SK-N-SH (cell line): ENCODE data around the gene TMEM117. TPM values are rescaled to one million over a fixed set of nuclear protein-coding genes. Genes with fewer than 3 reads are reported as not detected.

Experiments
- CTCF ChIA-PET: fragments of 300-600, 350-600 bp; formaldehyde crosslinking; extraction: SDS; loops from one replicate; lab custom pipeline; 2021; lab: Yijun Ruan, JAX
- POLR2A ChIA-PET: fragments of 350-600 bp; sonication (Branson Sonifier 250); formaldehyde crosslinking; extraction: SDS; loops from one replicate; lab custom pipeline; 2020; ENCODE audit warnings: antibody characterized with exemption, inconsistent platforms; lab: Yijun Ruan, JAX
- DNase-seq: peaks from one replicate; pipeline ENCODE4 v3.0.0; 2012
- H2AFZ ChIP-seq: fragments of 200-600 bp; sonication (generic); 2 replicates; pipeline ENCODE4 v1.8.1; 2016; ENCODE audit warnings: antibody characterized with exemption, mild to moderate bottlenecking, low read depth
- H3F3A ChIP-seq: fragments of 200-600 bp; sonication (generic); replicated peaks from 2 replicates; pipeline ENCODE3; 2016; ENCODE audit warnings: antibody characterized with exemption, mild to moderate bottlenecking; ENCODE audit not compliant: insufficient read depth
- H3K27ac ChIP-seq, 2 experiments: fragments of 200-500 bp in 1 of 2; fragments of 200-600 bp in 1 of 2; sonication (Bioruptor generic) in 1 of 2; sonication (generic), shearing (Covaris generic) in 1 of 2; 2 replicates each; pipeline versions ENCODE4 v1.5.1 to v1.6.1; 2014 to 2016; ENCODE audit warnings: low read depth in 2 of 2, inconsistent platforms in 1 of 2, low read length in 1 of 2, mild to moderate bottlenecking in 1 of 2, mixed read lengths in 1 of 2
- H3K27me3 ChIP-seq: fragments of 200-600 bp; sonication (generic), shearing (Covaris generic); 2 replicates; pipeline ENCODE4 v1.6.1; 2016; ENCODE audit warnings: mixed run types; ENCODE audit not compliant: insufficient read depth
- H3K36me3 ChIP-seq, 2 experiments: fragments of 200-500 bp in 1 of 2; fragments of 200-600 bp in 1 of 2; sonication (Bioruptor generic) in 1 of 2; sonication (generic) in 1 of 2; replicated peaks in 1 of 2; 2 replicates each; pipeline versions ENCODE3 to v1.5.1; 2014 to 2016; ENCODE audit warnings: low read length in 1 of 2, mild to moderate bottlenecking in 1 of 2; ENCODE audit not compliant: insufficient read depth in 2 of 2, control insufficient read depth in 1 of 2
- H3K4me1 ChIP-seq, 2 experiments: fragments of 200-500 bp in 1 of 2; fragments of 200-600 bp in 1 of 2; sonication (Bioruptor generic) in 1 of 2; sonication (generic), shearing (Covaris generic) in 1 of 2; 2 replicates each; pipeline versions ENCODE4 v1.5.1 to v1.6.1; 2014 to 2016; ENCODE audit warnings: low read depth in 1 of 2, low read length in 1 of 2, mixed run types in 1 of 2; ENCODE audit not compliant: insufficient read depth in 2 of 2, control insufficient read depth in 1 of 2
- H3K4me2 ChIP-seq: fragments of 200-600 bp; sonication (generic), shearing (Covaris generic); 2 replicates; pipeline ENCODE4 v1.6.1; 2017; ENCODE audit warnings: mixed run types
- H3K4me3 ChIP-seq, 2 experiments: fragments of 200-500 bp in 1 of 2; fragments of 200-600 bp in 1 of 2; sonication (Bioruptor generic) in 1 of 2; sonication (generic), shearing (Covaris generic) in 1 of 2; 2 replicates each; pipeline versions ENCODE4 v1.5.1 to v1.8.1; 2014 to 2016; ENCODE audit warnings: low read depth in 2 of 2, inconsistent platforms in 1 of 2, low read length in 1 of 2, mild to moderate bottlenecking in 1 of 2, mixed read lengths in 1 of 2, moderate library complexity in 1 of 2
- H3K79me2 ChIP-seq: fragments of 200-600 bp; sonication (generic); 2 replicates; pipeline ENCODE4 v1.8.1; 2017; ENCODE audit warnings: mild to moderate bottlenecking; ENCODE audit not compliant: insufficient read depth
- H3K9ac ChIP-seq: fragments of 200-600 bp; sonication (generic); 2 replicates; pipeline ENCODE4 v1.6.1; 2017; ENCODE audit warnings: mixed run types
- H3K9me2 ChIP-seq: fragments of 200-600 bp; sonication (generic); 2 replicates; pipeline ENCODE4 v1.6.1; 2017; ENCODE audit warnings: mixed run types
- H3K9me3 ChIP-seq: fragments of 200-600 bp; sonication (generic); 2 replicates; pipeline ENCODE4 v1.6.1; 2017; ENCODE audit warnings: mixed run types, mild to moderate bottlenecking, moderate library complexity
- H4K20me1 ChIP-seq: fragments of 200-600 bp; sonication (generic); 2 replicates; pipeline ENCODE4 v1.6.1; 2017; ENCODE audit warnings: mild to moderate bottlenecking, mixed run types; ENCODE audit not compliant: insufficient read depth
- ELF1 ChIP-seq: IDR thresholded peaks from 2 replicates; pipeline ENCODE4 v1.4.0; 2012
- EP300 ChIP-seq, 2 experiments: IDR thresholded peaks; 2 replicates each; pipeline versions ENCODE4 v1.4.0 to v1.6.1; 2012; ENCODE audit warnings: borderline replicate concordance in 1 of 2, low read depth in 1 of 2, low read length in 1 of 2
- EZH2phosphoT487 ChIP-seq: fragments of 200-600 bp; sonication (generic); IDR thresholded peaks from 2 replicates; pipeline ENCODE4 v1.6.1; 2017; ENCODE audit warnings: low read depth, mixed run types, mild to moderate bottlenecking, antibody characterized with exemption, moderate library complexity, borderline replicate concordance
- FOSL2 ChIP-seq: IDR thresholded peaks from 2 replicates; pipeline ENCODE4 v1.4.0; 2012; ENCODE audit warnings: low read depth, mild to moderate bottlenecking, moderate library complexity, borderline replicate concordance
- FOXJ3 ChIP-seq: sonication (generic); formaldehyde crosslinking; IDR thresholded peaks from 2 replicates; pipeline ENCODE4 v1.5.1; 2020; ENCODE audit warnings: mild to moderate bottlenecking, missing genetic modification reagents
- FOXM1 ChIP-seq: IDR thresholded peaks from 2 replicates; pipeline ENCODE4 v1.4.0; 2012; ENCODE audit warnings: low read depth, mild to moderate bottlenecking
- GATA2 ChIP-seq: sonication (generic); formaldehyde crosslinking; IDR thresholded peaks from 2 replicates; pipeline ENCODE4 v1.5.0; 2020; ENCODE audit warnings: mild to moderate bottlenecking, missing genetic modification reagents
- JUND ChIP-seq: IDR thresholded peaks from 2 replicates; pipeline ENCODE4 v1.4.0; 2012
- MXI1 ChIP-seq: IDR thresholded peaks from 2 replicates; pipeline ENCODE4 v1.6.1; 2012; ENCODE audit warnings: mild to moderate bottlenecking, low read depth, low read length, improper control_type of control experiment
- NFIC ChIP-seq: IDR thresholded peaks from 2 replicates; pipeline ENCODE4 v1.4.0; 2012; ENCODE audit warnings: borderline replicate concordance
- NRF1 ChIP-seq: IDR thresholded peaks from 2 replicates; pipeline ENCODE4 v1.6.1; 2012; ENCODE audit warnings: low read depth, mild to moderate bottlenecking, low read length
- POLR2AphosphoS5 ChIP-seq: IDR thresholded peaks from 2 replicates; pipeline ENCODE4 v1.6.1; 2012; ENCODE audit warnings: low read depth, low read length
- RAD21 ChIP-seq: IDR thresholded peaks from 2 replicates; pipeline ENCODE4 v1.6.1; 2012; ENCODE audit warnings: mild to moderate bottlenecking, low read length
- RFX5 ChIP-seq: IDR thresholded peaks from 2 replicates; pipeline ENCODE4 v1.6.1; 2012; ENCODE audit warnings: mild to moderate bottlenecking, improper control_type of control experiment, low read length
- RXRA ChIP-seq: IDR thresholded peaks from 2 replicates; pipeline ENCODE4 v1.4.0; 2012; ENCODE audit warnings: low read depth, mild to moderate bottlenecking, borderline replicate concordance
- SIN3A ChIP-seq: IDR thresholded peaks from 2 replicates; pipeline ENCODE4 v1.6.1; 2012; ENCODE audit warnings: low read depth, mild to moderate bottlenecking, low read length, moderate library complexity, borderline replicate concordance
- TCF12 ChIP-seq: IDR thresholded peaks from 2 replicates; pipeline ENCODE4 v1.4.0; 2012
- TEAD4 ChIP-seq: IDR thresholded peaks from 2 replicates; pipeline ENCODE4 v1.4.0; 2012; ENCODE audit warnings: mild to moderate bottlenecking, borderline replicate concordance; ENCODE audit not compliant: insufficient read depth
- YY1 ChIP-seq: IDR thresholded peaks from 2 replicates; pipeline ENCODE4 v1.4.0; 2012; ENCODE audit warnings: low read depth, mild to moderate bottlenecking
- WGBS: methylation state at CpG from one replicate; pipeline ENCODE4 v1.1.6; 2017; ENCODE audit warnings: low lambda C conversion rate; 5-methylcytosine and 5-hydroxymethylcytosine counted together
- polyA plus RNA-seq, 3 experiments: library from polyadenylated mRNA; depleted of rRNA; stranded (reverse); fragments of >200 nt; gene quantifications; 2 replicates each; pipeline ENCODE4 v1.2.3, GENCODE V29; 2012
- TF ChIP-seq, protein P1 (sequence below): fragments of 150-350 bp; IDR thresholded peaks from 2 replicates; pipeline ENCODE4 v1.6.1; 2016; ENCODE audit warnings: mild to moderate bottlenecking, low read depth, low read length
- TF ChIP-seq, protein P2 (sequence below): IDR thresholded peaks from 2 replicates; pipeline ENCODE4 v1.4.0; 2012; ENCODE audit warnings: low read depth, borderline replicate concordance
- TF ChIP-seq, protein P3 (sequence below): IDR thresholded peaks from 2 replicates; pipeline ENCODE4 v1.6.1; 2012; ENCODE audit warnings: mild to moderate bottlenecking, low read depth, low read length, moderate library complexity
- TF ChIP-seq, protein P4 (sequence below): fragments of 150-350 bp; IDR thresholded peaks from 2 replicates; pipeline ENCODE4 v1.6.1; 2017; ENCODE audit warnings: antibody characterized with exemption, low read length, low read depth, borderline replicate concordance

Gene TMEM117
- polyA plus RNA-seq, 1 of the 3 experiments (the other 2 are of a cell fraction) = 0.81 TPM

DNA sequence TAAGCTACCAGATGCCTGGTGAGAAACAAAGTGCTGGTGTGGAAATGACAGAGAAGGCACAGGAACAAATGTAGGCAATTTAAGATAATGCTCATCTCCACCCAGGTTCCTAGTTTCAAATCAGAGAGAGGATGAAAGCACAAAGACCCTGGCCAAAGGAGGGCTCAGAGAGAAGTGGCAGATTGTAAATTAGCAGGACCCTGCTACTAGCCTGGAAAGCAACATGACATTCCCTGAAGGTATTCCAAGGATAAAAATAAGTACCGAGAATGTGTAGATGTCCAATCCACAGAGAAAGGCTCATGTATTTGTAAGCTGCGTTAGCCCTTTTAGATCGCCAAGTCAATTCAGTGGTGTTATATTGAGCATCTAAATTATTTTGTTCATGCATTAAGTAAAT, 324.0 kb downstream of the TMEM117 start:
- H3K4me1 ChIP-seq = no peaks in the 10 kb centered on the region; a peak in 1 of 4 replicates
- H3F3A ChIP-seq = no peaks in the 10 kb centered on the region
- no peak overlapping the region for H2AFZ ChIP-seq
- 92% methylated on average over 3 of the region's 3 CpGs for WGBS
- H3K27ac ChIP-seq = no peak overlapping the region
- ChIA-PET CTCF (interaction anchor here (0.6 to 1.4 kb wide), 2 partner anchors 10 to 1150 kb away, joined by 3 read pairs; no protein-coding TSS in a partner anchor), POLR2A (no interaction called here)
- H3K9ac ChIP-seq = no peak overlapping the region
- no peak overlapping the region for H3K4me2 ChIP-seq
- H3K9me2 ChIP-seq = no peaks in the 10 kb centered on the region
- no peaks in the 10 kb centered on the region for H4K20me1 ChIP-seq
- H3K79me2 ChIP-seq = no peaks in the 10 kb centered on the region
- no peak for DNase-seq
- TF ChIP-seq ELF1 (no peak), FOXJ3 (CRISPR knock-in tag) (no peak), RXRA (no peak), RAD21 (no peak), FOSL2 (no peak), EZH2phosphoT487 (no peak), NRF1 (no peak), YY1 (no peak), EP300 (IDR thresholded peaks at IDR 0.05; ENCODE audit: borderline replicate concordance in 1 of 2, low read depth in 1 of 2, low read length in 1 of 2) (no peak), GATA2 (CRISPR knock-in tag) (no peak), POLR2AphosphoS5 (no peak)
- TF ChIP-seq, protein P1, sequence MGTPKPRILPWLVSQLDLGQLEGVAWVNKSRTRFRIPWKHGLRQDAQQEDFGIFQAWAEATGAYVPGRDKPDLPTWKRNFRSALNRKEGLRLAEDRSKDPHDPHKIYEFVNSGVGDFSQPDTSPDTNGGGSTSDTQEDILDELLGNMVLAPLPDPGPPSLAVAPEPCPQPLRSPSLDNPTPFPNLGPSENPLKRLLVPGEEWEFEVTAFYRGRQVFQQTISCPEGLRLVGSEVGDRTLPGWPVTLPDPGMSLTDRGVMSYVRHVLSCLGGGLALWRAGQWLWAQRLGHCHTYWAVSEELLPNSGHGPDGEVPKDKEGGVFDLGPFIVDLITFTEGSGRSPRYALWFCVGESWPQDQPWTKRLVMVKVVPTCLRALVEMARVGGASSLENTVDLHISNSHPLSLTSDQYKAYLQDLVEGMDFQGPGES = no peak
- TF ChIP-seq, protein P2, sequence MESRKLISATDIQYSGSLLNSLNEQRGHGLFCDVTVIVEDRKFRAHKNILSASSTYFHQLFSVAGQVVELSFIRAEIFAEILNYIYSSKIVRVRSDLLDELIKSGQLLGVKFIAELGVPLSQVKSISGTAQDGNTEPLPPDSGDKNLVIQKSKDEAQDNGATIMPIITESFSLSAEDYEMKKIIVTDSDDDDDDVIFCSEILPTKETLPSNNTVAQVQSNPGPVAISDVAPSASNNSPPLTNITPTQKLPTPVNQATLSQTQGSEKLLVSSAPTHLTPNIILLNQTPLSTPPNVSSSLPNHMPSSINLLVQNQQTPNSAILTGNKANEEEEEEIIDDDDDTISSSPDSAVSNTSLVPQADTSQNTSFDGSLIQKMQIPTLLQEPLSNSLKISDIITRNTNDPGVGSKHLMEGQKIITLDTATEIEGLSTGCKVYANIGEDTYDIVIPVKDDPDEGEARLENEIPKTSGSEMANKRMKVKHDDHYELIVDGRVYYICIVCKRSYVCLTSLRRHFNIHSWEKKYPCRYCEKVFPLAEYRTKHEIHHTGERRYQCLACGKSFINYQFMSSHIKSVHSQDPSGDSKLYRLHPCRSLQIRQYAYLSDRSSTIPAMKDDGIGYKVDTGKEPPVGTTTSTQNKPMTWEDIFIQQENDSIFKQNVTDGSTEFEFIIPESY = no peak
- no peaks in the 10 kb centered on the region for H3K9me3 ChIP-seq
- no peaks in the 10 kb centered on the region for H3K27me3 ChIP-seq
- H3K36me3 ChIP-seq = no peaks in the 10 kb centered on the region
- H3K4me3 ChIP-seq = no peak overlapping the region

DNA sequence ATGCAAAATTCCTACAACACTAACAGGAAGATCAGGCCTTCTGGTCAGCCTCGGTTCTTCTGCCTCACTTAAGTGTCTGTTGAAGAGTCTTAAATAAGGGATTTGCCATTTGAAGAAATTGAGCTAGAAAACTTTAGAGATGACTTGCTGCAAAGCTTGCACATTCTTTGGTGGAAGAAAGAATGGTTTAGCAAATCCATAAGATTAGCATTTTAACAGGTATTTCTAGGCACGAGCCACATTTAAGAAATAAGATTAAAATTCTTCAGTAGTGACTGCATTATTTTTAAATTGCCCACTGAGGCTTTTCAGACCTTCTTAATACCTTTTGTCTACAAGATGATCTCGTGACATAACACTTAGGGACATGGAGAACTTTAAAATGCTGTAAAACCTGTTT, 327.1 kb downstream of the TMEM117 start:
- Histone ChIP-seq H3K4me2 (no peak overlapping the region), H2AFZ (no peak overlapping the region), H3K4me3 (no peak overlapping the region), H3F3A (no peaks in the 10 kb centered on the region), H3K27ac (no peak overlapping the region), H4K20me1 (no peaks in the 10 kb centered on the region), H3K4me1 (no peaks in the 10 kb centered on the region), H3K9me3 (no peaks in the 10 kb centered on the region), H3K9ac (no peak overlapping the region), H3K36me3 (no peaks in the 10 kb centered on the region), H3K79me2 (no peaks in the 10 kb centered on the region), H3K9me2 (no peaks in the 10 kb centered on the region), H3K27me3 (no peaks in the 10 kb centered on the region)
- 23% methylated on average over 3 of the region's 3 CpGs for WGBS
- no peak for DNase-seq
- POLR2A ChIA-PET = no interaction called here
- CTCF ChIA-PET = no interaction called here
- TF ChIP-seq YY1 (no peak), NFIC (no peak), FOXM1 (no peak), TEAD4 (no peak), JUND (no peak), RXRA (no peak), MXI1 (no peak), SIN3A (no peak), POLR2AphosphoS5 (no peak), TCF12 (no peak), RFX5 (no peak), EP300 (IDR thresholded peaks at IDR 0.05; ENCODE audit: borderline replicate concordance in 1 of 2, low read depth in 1 of 2, low read length in 1 of 2) (no peak)
- TF ChIP-seq, protein P3, sequence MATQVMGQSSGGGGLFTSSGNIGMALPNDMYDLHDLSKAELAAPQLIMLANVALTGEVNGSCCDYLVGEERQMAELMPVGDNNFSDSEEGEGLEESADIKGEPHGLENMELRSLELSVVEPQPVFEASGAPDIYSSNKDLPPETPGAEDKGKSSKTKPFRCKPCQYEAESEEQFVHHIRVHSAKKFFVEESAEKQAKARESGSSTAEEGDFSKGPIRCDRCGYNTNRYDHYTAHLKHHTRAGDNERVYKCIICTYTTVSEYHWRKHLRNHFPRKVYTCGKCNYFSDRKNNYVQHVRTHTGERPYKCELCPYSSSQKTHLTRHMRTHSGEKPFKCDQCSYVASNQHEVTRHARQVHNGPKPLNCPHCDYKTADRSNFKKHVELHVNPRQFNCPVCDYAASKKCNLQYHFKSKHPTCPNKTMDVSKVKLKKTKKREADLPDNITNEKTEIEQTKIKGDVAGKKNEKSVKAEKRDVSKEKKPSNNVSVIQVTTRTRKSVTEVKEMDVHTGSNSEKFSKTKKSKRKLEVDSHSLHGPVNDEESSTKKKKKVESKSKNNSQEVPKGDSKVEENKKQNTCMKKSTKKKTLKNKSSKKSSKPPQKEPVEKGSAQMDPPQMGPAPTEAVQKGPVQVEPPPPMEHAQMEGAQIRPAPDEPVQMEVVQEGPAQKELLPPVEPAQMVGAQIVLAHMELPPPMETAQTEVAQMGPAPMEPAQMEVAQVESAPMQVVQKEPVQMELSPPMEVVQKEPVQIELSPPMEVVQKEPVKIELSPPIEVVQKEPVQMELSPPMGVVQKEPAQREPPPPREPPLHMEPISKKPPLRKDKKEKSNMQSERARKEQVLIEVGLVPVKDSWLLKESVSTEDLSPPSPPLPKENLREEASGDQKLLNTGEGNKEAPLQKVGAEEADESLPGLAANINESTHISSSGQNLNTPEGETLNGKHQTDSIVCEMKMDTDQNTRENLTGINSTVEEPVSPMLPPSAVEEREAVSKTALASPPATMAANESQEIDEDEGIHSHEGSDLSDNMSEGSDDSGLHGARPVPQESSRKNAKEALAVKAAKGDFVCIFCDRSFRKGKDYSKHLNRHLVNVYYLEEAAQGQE = no peak
- TF ChIP-seq, protein P4, sequence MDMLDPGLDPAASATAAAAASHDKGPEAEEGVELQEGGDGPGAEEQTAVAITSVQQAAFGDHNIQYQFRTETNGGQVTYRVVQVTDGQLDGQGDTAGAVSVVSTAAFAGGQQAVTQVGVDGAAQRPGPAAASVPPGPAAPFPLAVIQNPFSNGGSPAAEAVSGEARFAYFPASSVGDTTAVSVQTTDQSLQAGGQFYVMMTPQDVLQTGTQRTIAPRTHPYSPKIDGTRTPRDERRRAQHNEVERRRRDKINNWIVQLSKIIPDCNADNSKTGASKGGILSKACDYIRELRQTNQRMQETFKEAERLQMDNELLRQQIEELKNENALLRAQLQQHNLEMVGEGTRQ = no peak
